Measurements from ENCODE around the gene HSPA9.

HSPA9 gene

DNA sequence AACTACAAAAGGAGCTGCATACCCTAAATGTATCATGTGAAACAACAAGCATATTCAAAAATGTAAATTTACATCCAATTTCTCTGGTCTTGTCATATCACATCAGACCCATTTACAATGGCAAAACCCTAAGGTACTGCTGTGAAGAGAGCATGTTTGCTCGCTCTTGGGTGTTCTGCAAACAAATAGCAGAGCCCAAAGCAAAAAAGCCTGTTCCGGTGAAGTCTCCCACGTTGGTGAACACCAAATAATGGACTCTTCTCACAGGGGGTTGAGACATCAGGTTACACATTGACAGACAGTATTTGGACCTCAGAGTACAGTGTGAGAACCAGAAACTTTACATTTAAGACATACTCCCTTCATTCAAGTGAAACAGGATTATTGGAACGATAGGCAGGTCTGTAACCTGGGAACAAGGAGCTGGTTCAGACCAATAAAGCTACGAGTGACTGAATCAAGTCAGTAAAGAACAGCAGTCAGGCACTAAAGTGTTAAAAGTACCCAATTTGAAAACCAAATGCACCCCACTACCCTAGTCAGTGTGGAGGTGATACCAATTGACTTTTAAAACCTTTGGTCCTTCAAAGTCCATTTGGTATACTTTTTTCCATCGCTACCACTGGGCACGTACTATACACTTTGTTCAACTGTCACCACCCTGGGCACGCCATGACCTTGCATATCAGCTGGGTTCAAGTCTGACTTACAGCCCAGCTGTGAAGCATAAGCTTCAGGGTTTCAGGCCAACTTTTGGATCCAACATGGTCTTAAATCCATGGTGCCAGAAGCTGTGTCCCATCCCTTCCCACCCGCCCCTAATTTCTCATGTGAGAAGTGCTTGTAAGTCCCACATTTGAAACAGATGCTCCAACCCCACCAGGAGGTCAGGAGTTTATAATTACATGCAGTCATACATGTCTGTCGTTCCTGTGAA lies 68.6 kb downstream of the HSPA9 start:
- no peaks in the 10 kb centered on the region for H3K36me3 Mint-ChIP-seq
- no peaks in the 10 kb centered on the region for H3K9me3 Mint-ChIP-seq (ENCODE audit: low read depth)
- H3K27me3 Mint-ChIP-seq, result no peaks in the 10 kb centered on the region
- peaks cover 3% of the 10 kb centered on the region for H3K4me1 Mint-ChIP-seq (ENCODE audit: low read depth)
- H3K27ac Mint-ChIP-seq, result no peak overlapping the region
- no peak overlapping the region for H3K4me3 Mint-ChIP-seq

DNA sequence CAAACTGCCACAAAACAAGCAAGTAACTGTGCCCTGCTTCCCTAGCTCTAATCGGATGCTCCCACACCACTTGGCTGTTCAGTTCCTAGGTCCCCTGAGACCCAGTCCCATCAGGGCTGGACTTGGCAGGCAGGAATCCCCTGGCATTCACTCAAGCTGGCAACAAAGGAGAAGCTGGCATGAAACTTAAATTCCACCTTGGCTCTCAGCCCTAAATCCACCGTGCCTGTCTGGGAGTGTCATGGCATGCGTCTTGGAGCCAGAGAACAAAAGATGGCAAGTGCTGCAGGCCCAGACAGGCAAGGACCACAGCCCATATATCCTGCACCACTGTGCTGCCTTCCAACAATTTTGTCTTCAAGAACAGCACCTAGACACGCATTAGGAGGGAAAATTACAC lies 70.4 kb downstream of the HSPA9 start:
- Mint-ChIP-seq H3K4me1 (ENCODE audit: low read depth) (peaks cover 3% of the 10 kb centered on the region), H3K27ac (no peak overlapping the region), H3K4me3 (no peak overlapping the region), H3K36me3 (no peaks in the 10 kb centered on the region), H3K9me3 (ENCODE audit: low read depth) (no peaks in the 10 kb centered on the region), H3K27me3 (no peaks in the 10 kb centered on the region)

Data from activated naive CD8-positive, alpha-beta T cell (primary cell).